Neural cell (in vitro differentiated cells): ENCODE results near the gene ATP1A1.

Source experiments
- CTCF ChIP-seq: fragments of 450-650 bp; IDR thresholded peaks from 2 replicates; pipeline ENCODE4 v1.5.1; 2014; ENCODE audit warnings: antibody characterized with exemption, mild to moderate bottlenecking, moderate library complexity; ENCODE audit not compliant: poor library complexity, severe bottlenecking
- POLR2AphosphoS5 ChIP-seq: IDR thresholded peaks from 2 replicates; pipeline ENCODE4 v1.6.1; 2012
- REST ChIP-seq: IDR thresholded peaks from 2 replicates; pipeline ENCODE4 v1.6.1; 2012; ENCODE audit warnings: borderline replicate concordance
- SMC3 ChIP-seq: fragments of 450-650 bp; conservative IDR thresholded peaks from 2 replicates; pipeline ENCODE4 v1.6.1; 2014; ENCODE audit warnings: antibody characterized with exemption, mild to moderate bottlenecking, moderate library complexity; ENCODE audit not compliant: poor library complexity
- TAF1 ChIP-seq: IDR thresholded peaks from 2 replicates; pipeline ENCODE4 v1.6.1; 2012; ENCODE audit warnings: low read depth

DNA sequence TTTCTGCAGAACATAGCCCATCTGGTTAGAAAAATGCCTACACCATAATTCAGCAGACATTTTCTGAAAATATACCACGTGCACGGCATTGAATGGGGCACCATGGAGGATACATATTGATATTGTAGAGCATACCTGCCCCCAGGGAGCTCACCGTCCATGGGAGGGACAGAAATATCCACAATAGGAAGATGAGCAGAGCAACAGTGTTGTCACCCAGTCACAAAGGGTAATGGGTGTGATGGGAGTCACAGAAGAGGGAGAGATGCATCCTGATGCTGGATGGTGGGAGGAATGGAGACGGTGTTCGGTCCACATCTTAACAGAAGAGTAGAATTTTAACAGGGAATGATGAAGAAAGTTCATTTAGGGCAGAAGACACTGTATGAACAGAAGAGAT is 51.4 kb downstream of the ATP1A1 start:
- no peak for TF ChIP-seq CTCF
- no peak for TF ChIP-seq POLR2AphosphoS5
- TF ChIP-seq SMC3, result no peak
- no peak for TF ChIP-seq TAF1
- TF ChIP-seq REST, result no peak
